MG63 (cell line): ENCODE data around the gene TLCD2. TPM values are rescaled to one million over a fixed set of nuclear protein-coding genes. Genes with fewer than 3 reads are reported as not detected.
"Not testable (repeated sequence)": the region's sequence is repeated elsewhere in the genome, so short reads cannot be mapped to it uniquely, and the experiment has no call there.

Source experiments
- DNase-seq: peaks from one replicate; pipeline ENCODE4 v3.0.0-alpha.2; 2020
- H3K27me3 ChIP-seq: fragments of 250-450 bp; sonication (Bioruptor Pico); 2 replicates; pipeline ENCODE4 v1.5.1; 2020; ENCODE audit warnings: mild to moderate bottlenecking, moderate library complexity
- H3K36me3 ChIP-seq: fragments of 250-450 bp; sonication (Bioruptor Pico); 2 replicates; pipeline ENCODE4 v1.5.1; 2020; ENCODE audit warnings: mild to moderate bottlenecking, moderate library complexity
- H3K4me3 ChIP-seq: fragments of 250-450 bp; sonication (Bioruptor Pico); 2 replicates; pipeline ENCODE4 v1.5.1; 2020; ENCODE audit warnings: mild to moderate bottlenecking, moderate library complexity
- H3K9me3 ChIP-seq: fragments of 250-450 bp; sonication (Bioruptor Pico); 2 replicates; pipeline ENCODE4 v1.5.1; 2020; ENCODE audit warnings: mild to moderate bottlenecking, moderate library complexity
- total RNA-seq: library from RNA; depleted of rRNA; stranded (reverse); fragments of >200 nt; shearing (Covaris generic); gene quantifications from 2 replicates; pipeline ENCODE4 v1.2.3, GENCODE V29; 2014; ENCODE audit warnings: low replicate concordance

TLCD2 gene
- total RNA-seq, 1 experiment from 2014 or later: 0.59 TPM

DNA sequence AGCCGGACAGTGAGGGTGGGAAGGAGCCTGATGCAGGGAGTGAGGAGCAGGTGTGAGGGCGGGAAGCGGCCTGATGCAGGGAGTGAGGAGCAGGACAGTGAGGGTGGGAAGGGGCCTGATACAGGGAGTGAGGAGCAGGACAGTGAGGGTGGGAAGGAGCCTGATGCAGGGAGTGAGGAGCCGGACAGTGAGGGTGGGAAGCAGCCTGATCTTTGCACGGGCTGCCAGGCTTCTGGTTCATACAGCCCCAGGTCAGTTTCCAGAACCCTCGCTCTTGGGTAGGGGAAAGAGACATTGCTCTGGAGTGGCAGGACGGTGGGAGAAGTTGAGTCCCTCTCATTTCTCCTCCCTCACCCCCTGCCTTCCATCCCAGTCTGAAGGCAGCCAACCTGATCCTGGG, 31.7 kb upstream of the TLCD2 start:
- not testable (repeated sequence) for H3K9me3 ChIP-seq, DNase-seq

DNA sequence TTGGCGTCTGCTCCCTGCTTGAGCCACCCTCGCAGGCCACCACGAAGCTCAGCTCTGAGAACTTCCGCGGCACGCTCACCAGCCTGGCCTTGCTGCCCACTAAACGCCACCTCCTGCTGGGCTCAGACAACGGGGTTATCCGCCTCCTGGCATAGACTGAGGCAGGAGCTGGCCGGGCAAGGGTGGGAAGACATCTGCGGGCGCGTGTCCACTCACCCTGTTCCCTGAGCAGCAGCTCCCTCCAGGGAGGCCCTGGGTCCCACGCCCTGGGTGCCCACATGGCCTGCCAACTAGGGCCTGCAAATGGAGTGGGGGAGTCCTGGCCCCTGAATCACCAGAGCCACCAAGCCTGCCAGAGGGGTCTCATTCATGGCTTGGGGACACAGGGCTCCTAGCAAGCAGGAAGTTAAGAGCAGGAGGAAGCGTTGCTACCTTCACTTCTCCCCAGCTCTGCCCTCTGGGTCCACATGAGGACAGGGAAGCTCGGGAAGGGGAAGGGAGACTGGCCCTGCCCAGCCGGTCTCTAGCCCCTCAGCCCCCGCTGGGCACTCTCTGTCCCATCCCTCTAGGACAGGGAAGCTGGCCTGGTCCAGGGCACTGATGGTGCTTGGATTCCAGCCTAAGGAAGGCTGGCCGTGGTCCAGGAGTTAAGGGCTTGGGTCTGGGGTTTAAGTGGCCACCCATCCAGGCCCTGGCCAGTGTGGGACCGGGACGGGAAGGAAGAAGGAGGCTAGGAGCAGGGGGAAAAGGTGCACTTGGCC, 27.5 kb upstream of the TLCD2 start:
- Histone ChIP-seq H3K27me3 (no peaks in the 10 kb centered on the region), H3K4me3 (no peak overlapping the region), H3K9me3 (no peaks in the 10 kb centered on the region), H3K36me3 (no peaks in the 10 kb centered on the region)
- DNase-seq: no peak

More for the DNA sequence above, 31.7 kb upstream of the TLCD2 start:
- H3K27me3 ChIP-seq, H3K4me3 ChIP-seq, H3K36me3 ChIP-seq: not testable (repeated sequence)

- DNase-seq: no peak
- Histone ChIP-seq H3K4me3 (no peak overlapping the region), H3K9me3 (no peaks in the 10 kb centered on the region), H3K27me3 (no peaks in the 10 kb centered on the region), H3K36me3 (no peaks in the 10 kb centered on the region)
Measured at GRCh38 chr17:1736348-1737281, 26.4 kb upstream of the TLCD2 start.

- no peaks in the 10 kb centered on the region for H3K36me3 ChIP-seq
- H3K4me3 ChIP-seq: no peak overlapping the region
- no peaks in the 10 kb centered on the region for H3K9me3 ChIP-seq
- no peaks in the 10 kb centered on the region for H3K27me3 ChIP-seq
- DNase-seq: no peak
Measured at GRCh38 chr17:1735834-1736347, 25.7 kb upstream of the TLCD2 start.

- Histone ChIP-seq H3K36me3 (no peaks in the 10 kb centered on the region), H3K4me3 (no peak overlapping the region), H3K27me3 (no peaks in the 10 kb centered on the region), H3K9me3 (no peaks in the 10 kb centered on the region)
- no peak for DNase-seq
Measured at GRCh38 chr17:1735418-1735817, 25.2 kb upstream of the TLCD2 start.

GRCh38 chr17:1733759-1734158, 23.6 kb upstream of the TLCD2 start:
- Histone ChIP-seq H3K9me3 (no peaks in the 10 kb centered on the region), H3K4me3 (no peak overlapping the region), H3K27me3 (no peaks in the 10 kb centered on the region), H3K36me3 (no peaks in the 10 kb centered on the region)
- no peak for DNase-seq

DNA sequence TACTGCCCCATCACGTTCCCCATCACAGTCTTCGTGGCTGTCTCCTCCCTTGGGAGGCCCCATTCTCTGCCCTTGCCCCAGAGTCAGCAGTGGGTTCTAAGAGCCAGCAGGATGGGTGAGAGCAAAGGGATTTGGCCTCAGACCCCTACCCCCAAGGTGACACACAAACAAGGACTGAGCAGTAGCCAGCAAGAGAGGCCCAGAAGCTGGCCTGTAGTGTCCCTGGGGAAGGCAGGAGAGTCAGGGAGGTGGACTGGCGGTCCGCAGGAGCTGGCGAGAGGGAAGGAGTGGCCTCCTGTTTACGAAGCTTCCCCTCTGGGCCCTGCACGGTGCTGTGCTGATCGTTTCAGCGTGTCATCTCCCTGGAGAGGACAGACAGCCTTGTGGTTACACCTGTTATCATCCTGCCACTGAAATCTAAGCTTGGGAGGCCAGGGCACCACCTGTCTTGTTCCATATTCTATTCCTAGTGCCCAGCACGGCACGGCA, 22.7 kb upstream of the TLCD2 start:
- Histone ChIP-seq H3K9me3 (no peaks in the 10 kb centered on the region), H3K36me3 (no peaks in the 10 kb centered on the region), H3K4me3 (no peak overlapping the region), H3K27me3 (no peaks in the 10 kb centered on the region)
- DNase-seq: no peak

DNA sequence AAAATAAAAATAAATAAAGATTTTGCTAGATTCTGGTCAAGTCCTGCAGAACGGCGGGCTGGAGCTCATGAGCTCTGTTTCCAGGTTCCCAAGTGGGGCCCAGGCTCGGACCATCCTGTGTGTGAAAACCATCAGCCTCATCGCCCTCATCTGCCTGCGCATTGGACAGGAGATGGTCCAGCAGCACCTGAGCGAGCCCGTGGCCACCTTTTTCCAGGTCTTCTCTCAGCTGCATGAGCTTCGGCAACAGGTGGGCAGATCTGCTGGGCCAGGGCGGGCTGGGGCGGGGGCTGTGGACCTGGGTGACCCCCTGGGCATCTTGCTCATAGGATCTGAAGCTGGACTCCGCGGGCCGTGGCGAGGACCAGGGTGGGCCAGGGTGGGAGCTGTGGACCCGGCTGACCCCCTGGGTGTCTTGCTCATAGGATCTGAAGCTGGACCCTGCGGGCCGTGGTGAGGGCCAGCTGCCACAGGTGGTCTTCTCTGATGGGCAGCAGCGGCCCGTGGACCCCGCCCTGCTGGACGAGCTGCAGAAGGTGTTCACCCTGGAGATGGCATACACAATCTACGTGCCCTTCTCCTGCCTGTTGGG, 22.2 kb upstream of the TLCD2 start:
- Histone ChIP-seq H3K36me3 (no peaks in the 10 kb centered on the region), H3K4me3 (no peak overlapping the region), H3K27me3 (no peaks in the 10 kb centered on the region), H3K9me3 (no peaks in the 10 kb centered on the region)
- no peak for DNase-seq

- Histone ChIP-seq H3K4me3 (no peak overlapping the region), H3K9me3 (no peaks in the 10 kb centered on the region), H3K27me3 (no peaks in the 10 kb centered on the region), H3K36me3 (no peaks in the 10 kb centered on the region)
- no peak for DNase-seq
Measured at GRCh38 chr17:1731194-1731506, 21.0 kb upstream of the TLCD2 start.

DNA sequence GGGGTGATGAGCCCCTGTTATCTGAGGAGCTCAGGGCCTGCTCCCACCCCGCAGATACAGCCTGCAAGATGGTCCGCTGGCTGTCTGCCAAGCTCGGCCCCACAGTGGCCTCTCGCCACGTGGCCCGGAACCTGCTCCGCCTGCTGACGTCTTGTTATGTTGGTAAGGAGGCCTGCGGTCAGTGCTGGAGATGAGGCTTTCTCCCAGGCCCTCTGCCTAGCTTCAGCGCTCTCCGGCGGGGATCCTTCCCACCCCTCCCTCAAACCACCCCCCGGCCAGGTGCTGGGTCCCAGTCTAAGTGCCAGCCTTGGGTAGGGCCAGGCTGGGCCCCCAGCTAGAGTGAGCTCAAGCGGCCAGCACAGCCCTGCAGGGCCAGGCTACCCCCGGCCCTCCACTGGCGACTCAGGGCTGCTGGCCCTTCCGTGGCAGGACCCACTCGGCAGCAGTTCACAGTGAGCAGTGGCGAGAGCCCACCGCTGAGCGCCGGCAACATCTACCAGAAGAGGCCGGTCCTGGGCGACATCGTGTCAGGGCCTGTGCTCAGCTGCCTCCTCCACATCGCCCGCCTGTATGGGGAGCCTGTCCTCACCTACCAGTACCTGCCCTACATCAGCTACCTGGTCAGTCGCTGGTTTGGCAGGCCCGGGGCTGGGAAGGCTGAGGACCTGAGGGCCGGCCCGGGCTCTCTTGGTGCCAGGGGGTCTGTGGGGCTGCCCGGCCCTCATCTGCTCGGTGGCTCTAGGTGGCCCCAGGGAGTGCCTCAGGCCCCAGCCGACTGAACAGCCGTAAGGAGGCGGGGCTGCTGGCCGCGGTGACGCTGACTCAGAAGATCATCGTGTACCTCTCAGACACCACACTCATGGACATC, 20.4 kb upstream of the TLCD2 start:
- DNase-seq: no peak
- Histone ChIP-seq H3K9me3 (no peaks in the 10 kb centered on the region), H3K4me3 (no peak overlapping the region), H3K27me3 (no peaks in the 10 kb centered on the region), H3K36me3 (no peaks in the 10 kb centered on the region)

- Histone ChIP-seq H3K27me3 (no peaks in the 10 kb centered on the region), H3K4me3 (no peak overlapping the region)
Measured at GRCh38 chr17:1729966-1730325, 19.8 kb upstream of the TLCD2 start.

GRCh38 chr17:1727876-1728630, 17.9 kb upstream of the TLCD2 start:
- Histone ChIP-seq H3K36me3 (no peaks in the 10 kb centered on the region), H3K27me3 (no peaks in the 10 kb centered on the region), H3K4me3 (no peak overlapping the region), H3K9me3 (no peaks in the 10 kb centered on the region)
- DNase-seq: no peak

More at GRCh38 chr17:1729966-1730325, 19.8 kb upstream of the TLCD2 start:
- no peak for DNase-seq
- no peaks in the 10 kb centered on the region for H3K9me3 ChIP-seq
- no peaks in the 10 kb centered on the region for H3K36me3 ChIP-seq

DNA sequence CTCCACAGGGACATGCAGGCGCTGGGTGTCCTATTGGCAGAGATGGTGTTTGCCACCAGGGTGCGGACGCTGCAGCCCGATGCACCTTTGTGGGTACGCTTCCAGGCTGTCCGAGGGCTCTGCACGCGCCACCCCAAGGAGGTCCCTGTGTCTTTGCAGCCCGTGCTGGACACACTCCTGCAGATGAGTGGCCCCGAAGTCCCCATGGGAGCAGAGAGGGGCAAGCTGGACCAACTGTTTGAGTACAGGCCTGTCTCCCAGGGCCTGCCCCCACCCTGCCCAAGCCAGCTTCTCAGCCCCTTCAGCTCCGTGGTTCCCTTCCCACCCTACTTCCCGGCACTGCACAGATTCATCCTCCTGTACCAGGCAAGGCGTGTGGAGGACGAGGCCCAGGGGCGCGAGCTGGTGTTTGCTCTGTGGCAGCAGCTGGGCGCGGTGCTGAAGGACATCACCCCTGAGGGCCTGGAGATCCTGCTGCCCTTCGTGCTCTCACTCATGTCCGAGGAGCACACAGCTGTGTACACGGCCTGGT, 17.1 kb upstream of the TLCD2 start:
- no peak for DNase-seq
- no peaks in the 10 kb centered on the region for H3K9me3 ChIP-seq
- H3K36me3 ChIP-seq: no peaks in the 10 kb centered on the region
- H3K4me3 ChIP-seq: no peak overlapping the region
- no peaks in the 10 kb centered on the region for H3K27me3 ChIP-seq

- no peaks in the 10 kb centered on the region for H3K27me3 ChIP-seq
- no peak overlapping the region for H3K4me3 ChIP-seq
- DNase-seq: no peak
- no peaks in the 10 kb centered on the region for H3K36me3 ChIP-seq
- H3K9me3 ChIP-seq: no peaks in the 10 kb centered on the region
Measured at GRCh38 chr17:1726626-1727257, 16.6 kb upstream of the TLCD2 start.
